Thyroid gland (tissue), 4 donors: ENCODE data around the gene RPL3.

ENCODE experiments used
- POLR2A ChIP-seq, 2 donors: fragments of 450-650 bp; IDR thresholded peaks; one replicate each; pipeline ENCODE4 v1.6.1; 2017; ENCODE audit warnings: antibody characterized with exemption in 2 of 2, mild to moderate bottlenecking in 2 of 2, moderate library complexity in 1 of 2
- TF ChIP-seq, protein P1 (sequence below), 6 experiments: fragments of 200-600 bp in 3 of 6; fragments of 450-650 bp in 3 of 6; sonication (generic) in 3 of 6; IDR thresholded peaks; one replicate each; pipeline ENCODE4 v1.5.1; 2016 to 2019; ENCODE audit warnings: antibody characterized with exemption in 6 of 6, mild to moderate bottlenecking in 2 of 6, inconsistent platforms in 1 of 6, moderate library complexity in 1 of 6

DNA sequence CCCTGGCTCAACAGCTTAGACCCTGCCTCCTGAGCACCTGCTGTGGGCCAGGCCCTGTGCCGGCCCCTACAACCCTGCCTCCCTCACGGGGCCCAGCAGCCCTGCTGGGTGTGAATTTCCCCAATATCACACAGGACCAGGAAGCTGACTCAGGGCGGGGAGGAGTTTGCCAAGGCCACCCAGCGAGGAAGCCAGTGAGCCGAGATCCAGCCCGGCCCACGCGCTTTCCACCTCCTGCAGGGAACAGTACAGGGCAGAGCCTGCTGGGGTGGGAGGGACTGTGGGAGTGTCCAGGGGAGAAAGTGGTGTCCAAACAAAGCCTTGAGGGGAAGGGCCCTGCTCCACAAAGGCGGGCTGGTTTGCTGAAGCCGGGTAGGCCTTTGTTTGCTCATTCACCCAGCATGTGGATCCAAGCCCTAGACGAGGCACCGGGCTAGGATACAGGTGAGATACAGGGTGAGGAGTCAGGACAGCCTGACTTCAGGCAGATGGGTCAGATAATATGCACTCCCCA lies 26.8 kb downstream of the RPL3 start:
- peak in 1 of 2 donors; percentile 28 for TF ChIP-seq POLR2A (IDR thresholded peaks at IDR 0.05)
- TF ChIP-seq, protein P1, sequence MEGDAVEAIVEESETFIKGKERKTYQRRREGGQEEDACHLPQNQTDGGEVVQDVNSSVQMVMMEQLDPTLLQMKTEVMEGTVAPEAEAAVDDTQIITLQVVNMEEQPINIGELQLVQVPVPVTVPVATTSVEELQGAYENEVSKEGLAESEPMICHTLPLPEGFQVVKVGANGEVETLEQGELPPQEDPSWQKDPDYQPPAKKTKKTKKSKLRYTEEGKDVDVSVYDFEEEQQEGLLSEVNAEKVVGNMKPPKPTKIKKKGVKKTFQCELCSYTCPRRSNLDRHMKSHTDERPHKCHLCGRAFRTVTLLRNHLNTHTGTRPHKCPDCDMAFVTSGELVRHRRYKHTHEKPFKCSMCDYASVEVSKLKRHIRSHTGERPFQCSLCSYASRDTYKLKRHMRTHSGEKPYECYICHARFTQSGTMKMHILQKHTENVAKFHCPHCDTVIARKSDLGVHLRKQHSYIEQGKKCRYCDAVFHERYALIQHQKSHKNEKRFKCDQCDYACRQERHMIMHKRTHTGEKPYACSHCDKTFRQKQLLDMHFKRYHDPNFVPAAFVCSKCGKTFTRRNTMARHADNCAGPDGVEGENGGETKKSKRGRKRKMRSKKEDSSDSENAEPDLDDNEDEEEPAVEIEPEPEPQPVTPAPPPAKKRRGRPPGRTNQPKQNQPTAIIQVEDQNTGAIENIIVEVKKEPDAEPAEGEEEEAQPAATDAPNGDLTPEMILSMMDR (IDR thresholded peaks at IDR 0.05), result no peak
